ENCODE data around the gene MNT. TPM values are rescaled to one million over a fixed set of nuclear protein-coding genes. Genes with fewer than 3 reads are reported as not detected.
A peak's percentile ranks its signal among the peaks of the same experiment; 100 is the strongest.

MNT gene
- total RNA-seq, 4 donors from 2014 or later: 9.5 to 57.8 (median 39.0) TPM

- H3K4me3 ChIP-seq: peak overlapping the region; percentile 70 to 97 (median 92)
- no peak for DNase-seq
Observed at GRCh38 chr17:2393954-2394749, 6.7 kb downstream of the MNT start.

GRCh38 chr17:2393174-2393953 is 7.5 kb downstream of the MNT start:
- Histone ChIP-seq H3K36me3 (no peaks in the 10 kb centered on the region), H3K4me3 (peak overlapping the region; percentile 70 to 97 (median 92)), H3K9me3 (no peaks in the 10 kb centered on the region), H3K27ac (peak overlapping the region; percentile 93 to 100 (median 99)), H3K4me1 (peaks cover 27 to 62% (median 45%) of the 10 kb centered on the region in 4 donors), H3K27me3 (no peaks in the 10 kb centered on the region)
- TF ChIP-seq, protein P1, sequence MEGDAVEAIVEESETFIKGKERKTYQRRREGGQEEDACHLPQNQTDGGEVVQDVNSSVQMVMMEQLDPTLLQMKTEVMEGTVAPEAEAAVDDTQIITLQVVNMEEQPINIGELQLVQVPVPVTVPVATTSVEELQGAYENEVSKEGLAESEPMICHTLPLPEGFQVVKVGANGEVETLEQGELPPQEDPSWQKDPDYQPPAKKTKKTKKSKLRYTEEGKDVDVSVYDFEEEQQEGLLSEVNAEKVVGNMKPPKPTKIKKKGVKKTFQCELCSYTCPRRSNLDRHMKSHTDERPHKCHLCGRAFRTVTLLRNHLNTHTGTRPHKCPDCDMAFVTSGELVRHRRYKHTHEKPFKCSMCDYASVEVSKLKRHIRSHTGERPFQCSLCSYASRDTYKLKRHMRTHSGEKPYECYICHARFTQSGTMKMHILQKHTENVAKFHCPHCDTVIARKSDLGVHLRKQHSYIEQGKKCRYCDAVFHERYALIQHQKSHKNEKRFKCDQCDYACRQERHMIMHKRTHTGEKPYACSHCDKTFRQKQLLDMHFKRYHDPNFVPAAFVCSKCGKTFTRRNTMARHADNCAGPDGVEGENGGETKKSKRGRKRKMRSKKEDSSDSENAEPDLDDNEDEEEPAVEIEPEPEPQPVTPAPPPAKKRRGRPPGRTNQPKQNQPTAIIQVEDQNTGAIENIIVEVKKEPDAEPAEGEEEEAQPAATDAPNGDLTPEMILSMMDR (IDR thresholded peaks at IDR 0.05): no peak
- TF ChIP-seq POLR2A (IDR thresholded peaks at IDR 0.05): peak in 1 of 2 donors; percentile 46
- DNase-seq: peak; percentile 92 to 96 (median 95)

More at GRCh38 chr17:2393954-2394749, 6.7 kb downstream of the MNT start:
- H3K27me3 ChIP-seq: no peaks in the 10 kb centered on the region
- no peaks in the 10 kb centered on the region for H3K36me3 ChIP-seq
- H3K9me3 ChIP-seq: no peaks in the 10 kb centered on the region
- peaks cover 27 to 66% (median 47%) of the 10 kb centered on the region in 4 donors for H3K4me1 ChIP-seq
- no peak for TF ChIP-seq POLR2A (IDR thresholded peaks at IDR 0.05)
- TF ChIP-seq, protein P1 (IDR thresholded peaks at IDR 0.05): no peak
- H3K27ac ChIP-seq: peak overlapping the region; percentile 93 to 100 (median 99)

DNA sequence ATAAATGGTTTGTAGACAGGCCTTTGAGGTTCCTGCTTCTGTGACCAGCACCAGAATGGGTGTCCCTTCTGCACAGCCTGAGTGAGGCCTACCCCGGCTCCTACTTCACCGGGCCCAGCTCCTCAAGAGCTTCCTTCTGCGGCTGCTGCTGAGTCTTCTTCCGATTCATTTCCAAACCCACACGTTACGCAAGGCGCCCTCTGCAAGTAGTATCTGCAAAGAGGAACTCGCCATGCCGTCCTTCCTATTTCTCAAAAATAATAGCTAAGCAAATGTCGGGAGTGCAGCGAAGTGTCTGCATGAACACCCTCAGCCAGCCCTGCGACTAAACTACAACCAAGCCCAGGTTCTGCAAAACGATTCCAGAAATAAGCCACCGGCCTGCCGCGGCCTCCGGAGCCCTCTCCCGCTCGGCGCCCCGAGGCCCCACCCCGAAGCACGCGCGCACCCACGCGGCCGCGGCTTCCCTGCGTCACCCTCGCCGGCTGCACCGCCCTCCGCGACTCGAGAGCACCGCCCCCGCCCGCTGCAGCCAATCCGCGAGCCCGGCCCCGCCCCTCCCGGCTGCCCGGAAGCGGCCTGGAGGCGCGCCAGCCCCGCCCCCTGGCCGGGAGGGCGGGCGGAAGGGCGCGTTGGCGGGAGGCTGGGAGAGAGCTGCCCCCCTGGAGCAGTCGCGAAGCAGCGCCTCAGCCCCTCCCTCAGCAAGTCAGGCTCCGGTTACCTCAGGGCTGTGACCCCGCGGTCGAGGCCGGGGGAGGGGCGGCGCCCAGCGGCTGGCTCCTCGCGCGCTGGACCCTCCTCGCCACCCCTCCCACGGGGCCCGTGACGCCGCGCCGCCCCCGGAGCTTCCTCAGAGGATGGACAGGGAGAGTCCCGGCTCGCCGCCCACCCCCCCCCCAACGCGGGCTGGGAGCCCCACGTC is 8.3 kb downstream of the MNT start:
- Histone ChIP-seq H3K27me3 (no peaks in the 10 kb centered on the region), H3K9me3 (no peaks in the 10 kb centered on the region), H3K4me1 (peaks cover 27 to 54% (median 43%) of the 10 kb centered on the region in 4 donors), H3K4me3 (peak overlapping the region; percentile 70 to 97 (median 92)), H3K36me3 (peaks cover 0 to 6% (median 0%) of the 10 kb centered on the region in 3 donors), H3K27ac (peak overlapping the region; percentile 93 to 100 (median 99))
- TF ChIP-seq, protein P1 (IDR thresholded peaks at IDR 0.05): peak in 1 of 6 experiments; percentile 6
- peak; percentile 70 to 91 for TF ChIP-seq POLR2A (IDR thresholded peaks at IDR 0.05)
- peak; percentile 97 to 98 (median 98) for DNase-seq

GRCh38 chr17:2391597-2392251 is 9.1 kb downstream of the MNT start:
- DNase-seq: no peak
- peaks cover 0 to 14% (median 3%) of the 10 kb centered on the region in 3 donors for H3K36me3 ChIP-seq
- peak overlapping the region; percentile 70 to 97 (median 92) for H3K4me3 ChIP-seq
- no peak for TF ChIP-seq POLR2A (IDR thresholded peaks at IDR 0.05)
- TF ChIP-seq, protein P1 (IDR thresholded peaks at IDR 0.05): no peak
- peaks cover 20 to 54% (median 36%) of the 10 kb centered on the region in 4 donors for H3K4me1 ChIP-seq
- peak overlapping the region; percentile 93 to 100 (median 99) for H3K27ac ChIP-seq
- no peaks in the 10 kb centered on the region for H3K27me3 ChIP-seq
- H3K9me3 ChIP-seq: no peaks in the 10 kb centered on the region

All from Peyer's patch (tissue), 4 donors.